NCI-H2107 treated with DMSO at 0.1 percent for 48 hours (cell line): ENCODE results near the gene MICU1.
"Not testable (repeated sequence)": the region's sequence is repeated elsewhere in the genome, so short reads cannot be mapped to it uniquely, and the experiment has no call there.

Source experiments
- DNase-seq: peaks from one replicate; lab custom pipeline; 2025; ENCODE audit not compliant: unreplicated experiment; lab: John Stamatoyannopoulos, UW

Gene MICU1

DNA sequence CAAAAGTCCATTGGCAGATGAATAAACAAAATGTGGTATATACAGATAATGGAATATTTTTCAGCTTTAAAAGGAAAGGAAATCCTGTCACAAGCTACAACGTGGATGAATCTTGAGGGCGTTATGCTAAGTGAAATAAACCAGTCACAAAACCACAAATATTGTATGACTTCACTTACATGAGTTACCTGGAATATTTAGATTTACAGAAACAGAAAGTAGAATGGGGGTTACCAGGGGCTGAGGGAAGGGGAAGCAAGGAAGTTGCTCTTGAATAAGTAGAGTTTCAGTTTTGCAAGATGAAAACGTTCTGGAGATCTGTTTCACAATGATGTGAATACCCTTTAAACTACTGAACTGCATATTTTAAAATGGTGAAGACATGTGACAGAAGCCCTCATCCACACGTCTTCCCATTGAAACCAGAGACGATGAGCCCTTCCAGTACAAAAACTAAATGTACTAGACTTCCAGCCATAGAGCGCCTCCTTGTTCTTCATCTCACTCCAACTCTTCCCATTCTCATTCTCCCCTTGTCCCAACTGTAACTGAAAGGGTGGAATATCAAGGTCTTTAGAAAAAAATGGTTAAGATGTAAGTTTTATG is 62.4 kb downstream of the MICU1 start:
- no peak for DNase-seq

DNA sequence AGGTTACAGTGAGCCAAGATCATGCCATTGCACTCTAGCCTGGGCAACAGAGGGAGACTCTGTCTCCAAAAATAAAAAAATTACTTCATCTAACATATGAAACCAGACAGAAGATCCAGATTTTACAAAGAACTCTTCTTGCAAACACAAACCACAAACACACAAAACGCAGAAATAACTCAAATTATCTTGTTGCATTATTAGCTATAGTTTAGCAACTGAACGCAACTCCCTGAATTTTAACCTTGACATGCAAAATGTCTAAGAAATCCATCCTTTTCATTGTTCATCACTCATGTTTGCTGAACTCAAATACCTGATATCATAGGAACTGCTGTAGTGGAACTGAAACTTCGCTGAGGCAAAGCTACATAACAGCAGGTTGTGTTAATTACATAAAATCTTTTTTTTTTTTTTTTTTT is 64.1 kb downstream of the MICU1 start:
- no peak for DNase-seq

DNA sequence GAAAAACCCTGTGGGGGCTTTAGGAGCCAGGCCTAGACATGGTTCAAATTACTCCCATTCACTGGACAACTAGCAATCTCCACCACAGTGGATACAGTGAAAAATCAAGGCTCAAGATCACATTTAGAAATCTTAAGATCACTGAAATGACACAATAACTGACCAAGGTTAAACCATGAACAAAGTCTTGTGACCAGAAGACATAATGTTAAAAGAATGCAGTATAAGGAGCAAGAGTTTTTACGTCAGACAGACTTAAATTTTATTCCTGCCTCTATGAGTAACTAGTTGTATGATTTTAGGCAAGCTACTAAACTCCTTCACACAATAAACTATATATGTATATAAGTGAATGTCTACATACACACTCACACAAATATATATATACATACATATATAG is 68.5 kb downstream of the MICU1 start:
- DNase-seq = no peak

- DNase-seq = no peak
Measured at GRCh38 chr10:72552857-72553256, 73.0 kb downstream of the MICU1 start.

DNA sequence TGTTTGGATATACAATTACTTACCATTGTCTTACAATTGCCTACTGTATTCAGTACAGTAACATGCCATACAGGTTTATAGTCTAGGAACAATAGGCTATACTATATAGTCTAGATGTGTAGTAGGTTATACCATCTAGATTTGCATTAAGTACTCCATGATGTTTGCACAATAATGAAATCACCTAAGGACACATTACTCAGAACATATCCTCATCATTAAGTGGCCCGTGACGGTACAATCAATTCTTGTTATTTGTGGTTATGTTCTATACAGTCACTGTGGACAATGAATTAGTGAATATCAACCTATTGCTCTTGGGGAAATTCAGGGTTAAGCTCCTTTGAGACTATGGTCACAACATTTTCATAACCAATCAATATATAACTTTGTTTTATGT is 75.6 kb downstream of the MICU1 start:
- DNase-seq = no peak

DNA sequence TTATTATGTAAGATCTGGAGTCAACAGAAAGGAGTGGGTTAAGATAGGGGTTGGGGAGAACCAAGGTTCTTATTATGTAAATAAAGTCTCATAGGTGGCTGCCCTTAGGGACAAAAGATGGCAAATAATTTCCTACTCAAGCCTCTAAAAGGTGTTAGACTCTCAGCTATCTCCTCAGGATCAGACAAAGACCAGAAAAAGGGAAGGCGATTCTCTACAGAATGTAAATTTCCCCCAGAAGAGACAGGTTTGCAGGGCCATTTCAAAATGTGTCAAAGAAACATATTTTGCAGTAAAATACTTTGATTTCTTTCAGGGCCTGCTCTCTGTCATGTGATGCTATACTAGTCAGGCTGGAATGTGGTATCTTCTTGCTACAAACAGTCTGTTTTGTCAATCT is 80.3 kb downstream of the MICU1 start:
- no peak for DNase-seq

DNA sequence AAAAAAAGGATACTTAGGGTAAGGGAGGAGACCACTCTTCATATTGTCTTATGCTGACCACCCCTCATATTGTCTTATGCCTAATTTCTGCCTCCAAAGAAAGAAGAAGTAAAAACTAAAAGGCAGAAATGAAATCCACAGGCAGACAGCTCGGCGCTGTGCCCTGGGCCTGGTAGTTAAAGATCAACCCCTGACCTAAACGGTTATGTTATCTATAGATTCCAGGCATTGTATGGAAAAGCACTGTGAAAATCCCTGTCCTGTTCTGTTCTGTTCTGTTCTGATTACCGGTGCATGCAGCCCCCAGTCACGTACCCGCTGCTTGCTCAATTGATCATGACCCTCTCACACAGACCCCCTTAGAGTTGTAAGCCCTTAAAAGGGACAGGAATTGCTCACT is 82.0 kb downstream of the MICU1 start:
- DNase-seq = not testable (repeated sequence)

DNA sequence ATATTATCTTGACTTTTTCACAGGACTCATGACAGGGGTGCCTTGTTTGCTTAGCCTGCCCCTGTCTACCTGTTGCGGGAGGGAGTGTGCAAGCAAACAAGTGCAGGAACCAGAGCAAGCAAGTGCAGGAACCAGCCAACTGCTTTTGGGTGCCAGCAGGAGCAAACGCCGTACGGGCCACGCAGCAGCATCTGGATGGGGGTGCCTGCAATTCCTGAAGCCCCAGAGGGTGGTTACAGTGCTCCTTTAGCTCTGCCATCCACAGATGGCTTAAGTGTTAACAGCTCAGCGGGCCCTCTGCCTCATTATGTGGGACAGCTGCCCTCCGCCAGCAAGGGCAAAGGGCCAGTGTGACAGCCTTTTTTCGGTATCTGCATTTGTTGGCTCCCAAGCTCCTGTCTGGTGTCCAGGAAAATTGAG is 83.5 kb downstream of the MICU1 start:
- no peak for DNase-seq

DNA sequence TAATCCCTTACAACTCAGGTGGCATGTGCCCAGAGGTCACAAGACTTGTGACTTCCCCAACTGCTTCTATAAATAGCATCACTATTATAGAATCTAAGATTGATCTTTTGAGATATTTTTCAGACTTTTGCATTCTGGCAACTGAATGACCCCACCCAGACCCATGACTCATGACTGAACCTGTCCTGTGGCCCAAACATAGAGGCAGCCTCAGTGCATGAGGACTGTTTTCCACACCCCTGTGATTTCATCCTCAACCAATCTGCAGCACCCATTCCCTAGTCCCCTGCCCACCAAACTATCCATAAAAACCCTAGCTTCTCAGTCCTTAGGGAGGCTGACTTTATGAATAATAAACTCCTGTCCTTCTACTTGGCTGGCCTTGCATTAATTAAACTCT is 84.5 kb downstream of the MICU1 start:
- DNase-seq = no peak

DNA sequence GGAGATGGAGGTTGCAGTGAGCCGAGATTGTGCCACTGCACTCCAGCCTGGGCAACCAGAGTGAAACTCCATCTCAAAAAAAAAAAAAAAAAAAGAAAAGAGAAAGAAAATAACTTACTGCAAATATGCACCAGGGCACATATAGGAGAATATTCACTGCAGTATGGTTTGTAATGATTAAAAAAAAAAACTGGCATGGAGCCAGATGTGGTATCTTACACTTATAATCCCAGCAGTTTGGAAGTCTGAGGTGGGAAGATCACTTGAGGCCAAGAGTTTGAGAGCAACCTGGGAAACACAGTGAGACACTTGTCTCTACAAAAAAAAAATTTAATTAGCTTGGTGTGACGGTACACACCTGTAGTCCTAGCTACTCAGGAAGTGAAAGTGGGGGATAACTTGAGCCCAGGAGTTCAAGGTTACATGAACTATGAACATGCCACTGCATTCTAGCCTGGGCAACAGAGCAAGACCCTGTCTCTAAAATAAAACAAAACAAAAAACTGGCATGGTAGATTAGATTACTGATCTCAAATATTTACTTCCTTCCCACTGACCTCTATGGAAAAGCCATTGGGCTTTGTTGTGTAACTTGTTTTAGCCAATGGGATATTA is 85.6 kb downstream of the MICU1 start:
- DNase-seq = no peak

DNA sequence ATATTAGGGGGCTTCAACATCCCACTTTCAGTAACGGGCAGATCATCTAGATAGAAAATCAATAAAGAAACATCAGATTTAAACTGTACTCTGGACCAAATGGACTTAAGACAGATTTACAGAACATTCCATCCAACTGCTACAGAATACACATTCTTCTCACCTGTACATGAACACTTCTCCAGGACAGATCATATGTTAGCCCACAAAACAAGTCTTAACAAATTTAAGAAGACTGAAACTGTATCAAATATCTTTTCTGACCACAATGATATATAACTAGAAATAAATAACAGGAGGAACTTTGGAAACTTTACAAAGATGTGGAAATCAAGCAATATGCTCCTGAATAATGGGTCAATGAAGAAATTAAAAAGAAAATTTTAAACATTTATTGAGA is 86.7 kb downstream of the MICU1 start:
- no peak for DNase-seq

DNA sequence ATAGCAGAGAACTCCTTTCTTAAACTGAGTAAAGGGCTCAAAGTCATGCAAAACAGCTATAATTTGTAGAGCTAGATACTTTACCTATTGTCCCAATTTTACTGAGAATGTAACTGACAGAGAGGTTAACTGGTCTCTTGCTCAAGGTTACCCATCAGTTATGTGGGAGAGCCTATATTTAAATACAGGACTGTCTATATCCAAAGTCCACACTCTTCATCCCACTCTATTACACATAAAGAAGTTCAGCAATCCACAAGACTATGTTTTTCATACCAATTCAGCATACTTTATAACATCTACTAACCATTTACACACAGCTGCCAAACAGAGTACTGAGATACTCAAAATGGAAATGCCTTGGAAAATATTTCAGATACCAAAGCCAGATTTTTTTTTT is 100.2 kb downstream of the MICU1 start:
- no peak for DNase-seq

GRCh38 chr10:72525277-72525676 is 100.6 kb downstream of the MICU1 start:
- no peak for DNase-seq

DNA sequence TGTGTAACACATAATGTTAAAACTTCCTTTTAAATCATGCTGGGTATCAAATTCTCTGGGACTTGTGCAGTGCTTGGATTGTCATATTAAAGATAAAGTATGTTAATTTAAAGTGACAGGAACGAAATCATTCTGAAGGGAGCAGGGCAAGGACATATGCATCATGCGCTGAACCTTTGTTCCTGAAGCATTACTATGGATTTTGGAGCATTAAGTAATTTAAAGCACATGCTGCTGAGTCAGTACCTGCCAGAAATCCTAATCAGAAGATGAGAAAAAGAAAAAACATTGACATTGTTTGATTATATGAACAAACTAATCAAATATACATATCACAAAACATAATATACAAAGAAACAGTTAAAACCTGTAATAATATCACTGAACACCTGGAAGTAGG is 101.4 kb downstream of the MICU1 start:
- DNase-seq = no peak

GRCh38 chr10:72523932-72524396 is 101.9 kb downstream of the MICU1 start:
- no peak for DNase-seq

- DNase-seq = no peak
Measured at GRCh38 chr10:72523062-72523461, 102.8 kb downstream of the MICU1 start.

- DNase-seq = no peak
Measured at GRCh38 chr10:72517244-72517643, 108.6 kb downstream of the MICU1 start.

DNA sequence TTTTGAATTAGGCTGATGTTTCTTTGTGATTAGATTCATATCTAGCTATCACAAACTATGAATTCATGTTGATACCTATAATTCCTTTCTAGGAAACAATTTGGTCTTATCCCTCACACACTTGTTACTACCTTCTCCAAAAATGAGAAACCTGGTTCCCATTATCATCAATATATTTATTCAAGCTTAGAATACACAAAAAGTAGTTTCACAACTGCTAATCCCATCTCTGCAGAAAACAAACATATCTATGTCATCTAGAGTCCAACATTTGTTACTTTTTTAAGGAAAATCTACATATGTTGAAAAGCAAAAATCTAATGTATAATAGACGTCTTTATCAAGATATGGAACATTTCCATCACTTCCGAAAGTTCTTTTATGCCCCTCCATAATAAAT is 110.4 kb downstream of the MICU1 start:
- DNase-seq = no peak

GRCh38 chr10:72513910-72514309 is 112.0 kb downstream of the MICU1 start:
- no peak for DNase-seq

DNA sequence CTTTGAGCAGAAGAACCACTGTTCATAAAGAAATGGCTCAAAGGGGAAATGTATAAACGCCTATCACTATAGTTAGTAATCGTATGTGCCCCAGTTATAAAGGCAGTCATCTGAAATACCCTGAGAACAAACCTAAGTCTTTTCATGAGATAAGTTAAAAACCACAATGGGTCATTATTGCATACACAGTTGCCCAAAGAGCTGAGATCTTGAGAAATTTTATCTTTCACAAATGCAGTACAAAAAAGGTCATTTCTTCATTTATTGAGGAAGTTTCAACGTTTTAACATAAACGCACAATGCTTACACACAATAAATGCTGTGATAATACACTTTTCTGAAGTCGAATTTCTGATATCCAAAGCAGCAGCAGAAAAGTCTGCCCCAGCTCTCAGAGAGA is 114.4 kb downstream of the MICU1 start:
- DNase-seq = no peak

DNA sequence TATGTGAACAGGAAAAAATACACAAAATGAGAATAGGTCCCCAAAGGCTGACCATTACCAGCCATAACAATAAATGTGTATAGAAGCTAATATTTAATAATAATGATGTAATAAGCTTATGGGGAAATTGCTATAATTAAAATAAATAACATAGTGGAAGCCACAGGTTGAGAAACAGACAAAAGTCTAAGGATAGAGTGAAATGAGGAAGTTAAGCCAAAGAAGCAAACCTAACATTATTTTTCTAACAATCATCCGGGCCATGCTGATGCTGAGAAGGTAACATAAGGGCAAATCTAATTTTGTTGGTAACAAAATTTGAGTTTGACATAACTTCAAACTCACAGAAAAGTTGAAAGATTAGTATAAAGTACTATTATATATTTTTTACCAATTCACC is 115.9 kb downstream of the MICU1 start:
- DNase-seq = no peak

DNA sequence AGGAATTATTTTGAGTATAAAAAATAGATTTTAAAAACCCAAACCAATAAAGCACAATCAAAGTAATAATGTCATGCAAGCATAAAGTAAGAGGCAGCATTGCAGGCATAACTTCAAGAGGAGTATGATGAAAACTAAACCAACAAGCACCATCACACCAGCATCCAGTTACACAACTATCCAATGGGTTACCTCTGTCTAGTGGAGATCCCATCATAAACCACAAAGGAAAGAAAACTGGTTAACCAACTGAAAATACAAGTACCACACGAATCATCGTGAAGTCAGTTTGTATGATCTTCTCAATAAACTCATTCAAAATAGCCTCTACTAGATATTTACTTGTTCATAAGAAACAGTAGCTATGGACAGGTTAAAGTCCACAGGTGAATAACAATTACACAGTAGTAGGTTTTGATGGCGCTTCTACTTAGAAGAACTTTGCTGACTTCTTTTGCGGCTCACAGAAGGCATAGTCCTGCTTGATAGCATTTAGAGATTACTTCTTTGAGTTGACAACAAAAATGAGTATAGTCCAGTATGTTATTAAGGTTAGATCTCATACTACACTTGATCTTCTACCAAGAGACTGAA is 116.6 kb downstream of the MICU1 start:
- DNase-seq = no peak

- no peak for DNase-seq
Measured at GRCh38 chr10:72508033-72508432, 117.8 kb downstream of the MICU1 start.
